Stimulated activated CD8-positive, alpha-beta memory T cell treated with anti-CD3 and anti-CD28 coated beads, Interleukin-12 subunit alpha, Interleukin-12 subunit beta, amount 100 ng/mL, for 4 hours (primary cell): ENCODE measurements around the gene TMC7.
"Not testable (repeated sequence)": the region's sequence is repeated elsewhere in the genome, so short reads cannot be mapped to it uniquely, and the experiment has no call there.

Source experiments
- DNase-seq: peaks from one replicate; pipeline ENCODE4 v3.0.0-alpha.2; 2020; ENCODE audit warnings: low read depth

Gene TMC7

DNA sequence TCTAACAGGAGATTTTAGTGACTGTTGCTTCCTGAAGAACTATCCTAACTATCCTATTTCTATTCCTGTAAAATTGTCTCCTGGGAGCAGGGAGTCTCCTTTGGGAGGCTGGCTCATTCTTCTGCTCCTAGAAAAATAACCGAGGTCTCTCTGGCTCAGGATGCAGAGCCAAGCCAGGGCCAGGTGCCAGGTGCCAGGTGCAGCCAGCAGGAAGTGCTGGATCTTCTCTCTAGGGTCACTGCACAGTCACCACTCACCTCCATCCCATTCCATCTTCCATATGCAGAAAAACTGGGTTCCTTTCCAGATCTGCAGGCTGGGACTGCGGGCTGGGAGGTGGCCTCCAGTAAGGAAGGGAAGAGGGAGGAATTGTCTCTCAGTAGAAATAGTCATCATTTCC, 3.8 kb upstream of the TMC7 start:
- no peak for DNase-seq

DNA sequence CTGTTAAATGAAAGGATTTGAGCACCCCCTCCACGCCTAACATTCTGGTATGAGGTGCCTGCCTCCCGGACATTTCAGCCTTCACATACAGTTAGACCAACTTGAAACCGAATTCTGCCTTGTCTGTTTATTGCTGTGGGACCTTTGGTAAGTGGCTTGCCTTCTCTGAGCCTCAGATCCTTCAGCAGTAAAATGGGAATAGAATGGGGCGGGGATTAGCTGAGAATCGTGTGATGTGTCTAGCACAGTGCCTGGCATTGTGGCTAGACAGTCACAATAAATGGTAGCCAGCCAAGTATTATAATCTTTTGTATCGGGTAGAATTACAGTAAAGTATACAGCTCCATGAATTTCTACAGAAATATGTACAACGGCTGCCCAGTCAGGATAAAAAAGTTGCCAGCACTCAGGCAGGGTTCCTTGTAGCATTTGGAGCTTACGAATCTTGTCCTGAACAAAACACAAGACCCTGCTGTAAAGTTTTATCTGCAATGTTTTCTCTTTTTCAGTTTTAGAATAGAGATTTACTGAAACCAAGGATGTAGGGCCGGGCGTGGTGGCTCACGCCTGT, 786 bp downstream of the TMC7 start:
- no peak for DNase-seq

DNA sequence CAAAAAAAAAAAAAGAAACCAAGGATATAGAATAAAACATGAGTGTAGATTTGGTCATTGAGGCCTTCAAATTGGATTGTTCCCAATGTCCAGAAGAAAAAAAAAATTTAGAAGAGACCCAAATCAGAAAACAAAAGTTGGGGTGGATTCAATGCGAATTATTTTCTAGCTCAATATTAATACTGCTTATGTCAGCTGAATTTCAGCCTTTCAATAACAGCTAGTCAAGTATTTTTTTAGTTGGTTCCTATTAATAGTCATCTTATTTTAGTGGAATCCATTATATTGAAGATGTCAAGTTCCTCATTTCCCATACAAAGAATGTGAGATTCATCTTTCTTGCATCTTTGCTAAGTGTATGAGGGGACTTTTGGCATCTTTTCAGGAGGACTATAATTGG, 1.5 kb downstream of the TMC7 start:
- DNase-seq, result not testable (repeated sequence)

DNA sequence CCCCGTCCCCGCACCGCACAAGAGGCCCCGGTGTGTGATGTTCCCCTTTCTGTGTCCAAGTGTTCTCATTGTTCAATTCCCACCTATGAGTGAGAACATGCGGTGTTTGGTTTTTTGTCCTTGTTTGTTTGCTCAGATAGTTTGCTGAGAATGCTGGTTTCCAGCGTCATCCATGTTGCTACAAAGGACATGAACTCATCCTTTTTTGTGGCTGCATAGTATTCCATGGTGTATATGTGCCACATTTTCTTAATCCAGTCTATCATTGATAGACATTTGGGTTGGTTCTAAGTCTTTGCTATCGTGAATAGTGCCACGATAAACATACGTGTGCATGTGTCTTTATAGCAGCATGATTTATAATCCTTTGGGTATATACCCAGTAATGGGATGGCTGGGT, 8.0 kb downstream of the TMC7 start:
- DNase-seq, result not testable (repeated sequence)

DNA sequence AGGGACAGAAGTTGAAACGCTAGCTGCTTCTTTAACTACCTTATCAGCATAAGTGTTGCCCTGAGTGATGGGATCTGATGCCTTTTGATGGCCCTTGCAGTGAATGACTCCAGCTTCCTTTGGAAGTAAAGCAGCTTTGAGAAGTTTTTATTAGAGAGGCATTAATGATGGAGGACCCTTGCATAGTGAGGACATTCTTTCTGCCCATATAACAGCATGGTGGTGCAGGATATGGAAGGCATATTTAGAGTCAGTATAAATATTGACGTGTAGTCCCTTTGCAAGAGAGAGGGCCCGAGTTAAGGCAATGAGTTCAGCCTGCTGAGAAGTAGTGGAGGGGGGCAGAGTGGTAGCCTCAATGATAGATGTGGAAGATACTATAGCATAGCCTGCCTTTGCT, 9.8 kb downstream of the TMC7 start:
- not testable (repeated sequence) for DNase-seq

DNA sequence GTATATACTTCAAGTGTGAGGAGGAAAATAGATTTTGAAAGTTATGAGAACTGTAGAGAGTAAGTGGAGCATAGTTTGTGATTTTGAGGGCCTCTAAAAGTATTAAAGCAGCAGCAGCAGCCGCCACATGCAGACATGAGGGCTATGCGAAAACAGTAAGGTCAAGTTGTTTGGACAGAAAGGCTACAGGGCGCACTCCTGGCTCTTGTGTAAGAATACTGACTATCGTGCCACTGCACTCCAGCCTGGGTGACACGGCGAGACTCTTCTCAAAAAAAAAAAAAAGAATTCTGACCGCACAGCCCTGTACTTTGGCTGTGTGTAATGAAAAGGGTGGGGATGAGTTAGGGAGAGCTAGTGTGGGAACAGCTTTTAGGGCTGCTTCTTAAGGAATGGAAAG, 10.4 kb downstream of the TMC7 start:
- not testable (repeated sequence) for DNase-seq

DNA sequence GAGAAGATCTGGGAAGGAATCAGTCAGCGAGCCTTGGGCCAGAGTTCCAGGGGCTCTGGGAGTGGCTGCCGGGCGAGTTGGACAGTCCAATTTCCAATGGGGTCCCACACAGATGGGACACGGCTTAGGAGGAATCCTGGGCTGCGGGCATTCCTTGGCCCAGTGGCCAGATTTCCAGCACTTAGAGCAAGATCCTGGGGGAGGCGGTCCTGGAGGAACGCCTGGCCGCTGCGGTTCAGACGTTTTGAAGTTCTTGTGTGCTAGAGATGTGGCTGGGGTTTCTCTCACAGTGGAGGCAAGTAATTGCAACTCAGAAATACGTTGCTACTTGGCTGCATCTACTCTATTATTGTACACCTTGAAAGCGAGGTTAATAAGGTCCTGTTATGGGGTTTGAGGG, 11.7 kb downstream of the TMC7 start:
- not testable (repeated sequence) for DNase-seq

DNA sequence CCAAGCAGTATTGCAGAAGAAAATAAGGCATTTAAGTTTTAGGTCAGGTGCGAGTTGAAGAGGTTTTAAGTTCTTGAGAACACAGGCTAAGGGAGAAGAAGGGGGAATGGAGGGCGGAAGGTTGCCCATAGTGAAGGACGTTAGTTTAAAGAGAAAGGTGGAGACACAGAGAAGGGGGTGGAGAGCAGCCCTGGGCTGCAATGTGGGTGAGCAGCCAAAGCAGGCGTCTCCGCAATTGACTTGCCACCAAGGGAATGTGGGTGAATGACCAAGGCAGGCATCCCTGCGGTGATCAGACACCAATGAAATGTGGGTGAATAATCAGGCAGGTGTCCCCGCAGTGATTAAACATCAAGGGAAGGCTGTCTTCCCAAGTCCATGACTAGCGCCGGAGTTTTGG, 12.8 kb downstream of the TMC7 start:
- DNase-seq, result not testable (repeated sequence)

DNA sequence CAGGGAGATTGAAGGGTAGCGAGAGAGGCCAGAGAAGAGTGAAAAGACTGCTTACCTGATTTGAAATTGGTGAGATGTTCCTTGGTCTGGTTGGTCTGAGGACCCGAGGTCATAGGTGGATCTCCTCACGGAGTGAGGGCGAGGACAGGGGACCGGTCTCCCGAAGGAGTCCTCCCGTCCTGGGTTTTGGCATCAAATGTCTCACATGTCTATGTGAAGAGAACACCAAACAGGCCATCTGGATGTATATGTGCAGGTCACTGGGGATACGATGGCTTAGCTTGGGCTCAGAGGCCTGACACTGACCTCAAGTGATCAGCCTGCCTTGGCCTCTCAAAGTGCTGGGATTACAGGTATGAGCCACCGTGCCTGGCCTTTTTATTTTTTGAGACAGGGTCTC, 13.3 kb downstream of the TMC7 start:
- DNase-seq, result not testable (repeated sequence)

DNA sequence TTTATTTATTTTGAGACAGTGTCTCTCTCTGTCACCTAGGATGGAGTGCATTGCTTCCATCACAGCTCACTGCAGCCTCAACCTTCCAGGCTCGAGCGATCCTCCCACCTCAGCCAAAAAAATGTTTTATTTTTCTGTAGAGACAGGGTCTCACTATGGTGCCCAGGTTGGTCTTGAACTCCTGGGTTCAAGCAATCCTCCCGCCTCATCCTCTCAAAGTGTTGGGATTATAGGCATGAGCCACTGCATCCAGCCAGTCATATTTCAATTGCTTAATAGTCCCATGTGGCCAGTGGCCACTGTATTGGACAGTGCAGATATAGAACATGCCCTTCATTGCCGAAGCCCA, 15.3 kb downstream of the TMC7 start:
- DNase-seq, result no peak

DNA sequence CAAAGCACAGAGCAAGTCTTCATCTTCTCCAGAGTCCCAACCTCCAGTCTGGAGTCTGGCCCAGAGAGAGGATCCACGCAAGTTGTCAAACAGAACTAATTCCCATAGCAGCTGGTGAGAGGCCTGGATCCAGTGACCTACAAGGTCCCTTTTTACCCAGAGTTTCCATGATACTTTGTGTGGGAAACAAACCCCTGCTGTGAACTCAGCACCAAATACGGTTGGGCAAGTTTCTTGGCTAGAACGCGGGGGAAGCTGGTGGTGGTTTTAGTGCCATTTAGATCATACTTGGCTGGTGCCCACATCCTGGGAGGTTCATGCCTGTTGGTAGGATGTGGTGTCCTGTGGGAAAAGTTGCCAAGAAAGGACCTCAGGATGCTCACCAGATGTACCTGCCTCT, 18.1 kb downstream of the TMC7 start:
- DNase-seq, result no peak

DNA sequence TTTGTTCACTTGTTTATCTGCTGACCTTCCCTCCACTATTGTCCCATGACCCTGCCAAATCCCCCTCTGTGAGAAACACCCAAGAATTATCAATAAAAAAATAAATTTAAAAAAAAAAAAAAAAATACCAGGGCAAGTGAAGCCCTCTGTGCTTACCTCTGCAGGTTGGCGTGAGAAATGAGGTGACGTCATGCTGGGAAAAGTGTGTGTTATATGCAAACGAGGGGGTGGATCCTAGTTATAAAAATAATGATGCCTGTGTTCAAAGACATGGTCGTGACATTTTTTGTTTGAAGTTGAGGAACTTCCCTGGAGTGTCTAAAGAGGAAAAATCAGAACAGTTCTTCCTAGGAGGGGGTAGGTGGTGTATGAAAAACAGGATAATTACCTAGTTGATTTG, 20.2 kb downstream of the TMC7 start:
- DNase-seq, result no peak

DNA sequence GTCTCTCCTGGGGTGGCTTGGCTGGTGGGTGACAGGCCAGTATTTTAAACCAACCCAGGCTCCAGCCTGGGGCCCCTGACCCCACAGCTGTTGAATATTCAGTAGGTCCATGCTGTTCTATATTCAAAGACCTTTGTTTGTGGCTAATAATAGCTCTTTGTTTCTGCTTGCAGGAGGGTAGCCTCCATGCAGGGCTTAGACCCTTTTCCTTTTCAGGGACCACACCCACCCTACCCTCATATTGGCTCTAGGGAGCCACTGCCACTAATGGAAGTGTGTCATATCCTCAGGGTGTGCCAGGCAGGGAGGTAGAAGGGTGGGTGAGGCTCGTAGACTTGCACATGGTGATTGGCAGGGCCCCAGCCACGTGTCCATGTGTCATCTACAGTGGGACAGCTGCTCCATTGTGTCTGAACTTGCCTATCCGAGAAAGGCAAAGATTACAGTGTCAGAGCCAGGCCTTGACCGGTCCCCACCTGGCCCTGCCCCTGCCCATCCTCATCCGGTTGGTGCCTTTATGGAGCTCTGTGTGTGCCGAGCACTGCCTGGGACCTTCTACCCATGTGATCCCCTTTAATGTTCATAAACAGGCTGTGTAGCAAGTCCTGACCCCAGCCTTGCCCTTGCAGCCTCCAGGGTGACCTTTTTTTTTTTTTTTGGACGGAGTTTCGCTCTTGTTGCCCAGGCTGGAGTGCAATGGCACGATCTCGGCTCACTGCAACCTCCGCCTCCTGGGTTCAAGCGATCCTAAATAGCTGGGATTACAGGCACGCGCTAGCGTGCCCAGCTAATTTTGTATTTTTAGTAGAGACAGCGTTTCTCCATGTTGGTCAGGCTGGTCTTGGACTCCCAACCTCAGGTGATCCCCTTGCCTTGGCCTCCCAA, 22.1 kb downstream of the TMC7 start:
- DNase-seq, result no peak

DNA sequence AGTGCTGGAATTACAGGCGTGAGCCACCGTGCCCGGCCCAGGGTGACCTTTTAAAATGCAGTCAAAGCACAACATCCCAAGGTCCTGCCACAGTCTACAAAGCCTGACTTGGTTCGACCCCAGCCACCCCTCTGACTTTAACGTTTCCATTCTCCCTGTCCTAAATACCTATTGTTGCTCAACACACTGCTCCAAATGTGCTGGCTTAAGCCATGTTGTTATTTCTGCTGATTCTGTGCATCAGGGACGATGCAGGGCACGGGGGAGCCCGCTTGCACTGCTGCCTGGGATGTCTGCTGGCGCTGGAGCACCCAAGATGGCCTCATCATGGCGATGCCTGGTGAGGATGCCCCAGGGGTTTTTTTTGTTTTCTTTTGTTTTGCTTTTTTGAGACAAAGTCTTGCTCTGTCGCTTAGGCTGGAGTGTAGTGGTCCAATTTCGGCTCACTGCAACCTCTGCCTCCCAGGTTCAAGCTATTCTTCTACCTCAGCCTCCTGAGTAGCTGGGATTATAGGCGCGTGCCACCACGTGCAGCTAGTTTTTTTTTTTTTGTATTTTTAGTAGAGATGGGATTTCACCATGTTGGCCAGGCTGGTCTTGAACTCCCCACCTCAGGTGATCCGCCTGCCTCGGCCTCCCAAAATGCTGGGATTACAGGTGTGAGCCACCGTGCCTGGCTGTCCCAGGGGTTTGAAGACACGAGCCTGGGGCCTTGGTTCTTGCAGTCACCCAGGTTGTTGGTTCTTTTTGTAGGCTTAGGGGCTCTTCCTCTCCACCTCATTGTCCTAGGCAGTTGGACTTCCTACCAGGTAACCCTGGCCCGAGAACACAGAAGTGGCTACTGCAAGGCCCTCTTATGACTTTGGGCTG, 22.9 kb downstream of the TMC7 start:
- no peak for DNase-seq

DNA sequence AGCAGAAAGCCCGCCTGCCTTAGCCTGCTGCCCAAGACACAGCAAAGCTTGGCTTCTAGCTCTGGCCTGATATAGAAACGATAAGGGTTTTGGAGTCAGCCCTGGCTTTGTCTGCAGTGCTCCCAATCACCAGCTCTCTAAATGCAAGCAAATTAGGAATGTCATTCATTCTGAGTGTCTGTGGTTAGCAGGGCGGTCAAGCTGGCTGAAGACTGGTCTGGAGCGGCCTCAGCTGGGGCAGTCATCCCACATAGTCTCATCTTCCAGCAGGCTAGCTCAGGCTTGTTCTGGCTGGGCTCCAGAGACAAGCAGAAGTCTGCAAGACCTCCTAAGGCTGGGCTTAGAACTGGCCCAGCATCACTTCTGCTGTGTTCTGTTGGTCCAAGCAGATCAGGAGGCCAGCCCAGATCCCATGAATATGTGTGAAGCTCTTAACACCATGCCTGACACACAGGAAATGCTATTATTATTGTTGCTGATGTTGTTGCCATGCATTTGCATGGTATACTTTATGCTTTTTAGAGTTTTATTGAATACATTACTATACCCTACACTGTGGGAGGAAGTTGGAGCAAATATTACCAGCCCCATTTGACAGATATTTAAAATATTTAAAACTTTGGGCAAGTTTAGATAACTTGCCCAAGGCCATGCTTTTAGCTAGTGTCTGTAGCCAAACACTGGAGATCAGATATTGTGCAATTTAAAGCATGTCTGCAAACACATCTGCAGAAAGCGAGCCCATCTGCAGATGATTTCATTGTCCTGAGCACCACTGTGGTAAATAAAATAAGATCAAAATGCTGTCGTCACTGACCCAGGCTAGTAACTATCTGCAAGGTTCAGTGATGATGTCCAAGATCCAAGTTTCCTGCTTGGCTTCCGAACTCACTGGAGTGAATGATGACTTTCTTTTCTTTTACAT, 24.8 kb downstream of the TMC7 start:
- no peak for DNase-seq

DNA sequence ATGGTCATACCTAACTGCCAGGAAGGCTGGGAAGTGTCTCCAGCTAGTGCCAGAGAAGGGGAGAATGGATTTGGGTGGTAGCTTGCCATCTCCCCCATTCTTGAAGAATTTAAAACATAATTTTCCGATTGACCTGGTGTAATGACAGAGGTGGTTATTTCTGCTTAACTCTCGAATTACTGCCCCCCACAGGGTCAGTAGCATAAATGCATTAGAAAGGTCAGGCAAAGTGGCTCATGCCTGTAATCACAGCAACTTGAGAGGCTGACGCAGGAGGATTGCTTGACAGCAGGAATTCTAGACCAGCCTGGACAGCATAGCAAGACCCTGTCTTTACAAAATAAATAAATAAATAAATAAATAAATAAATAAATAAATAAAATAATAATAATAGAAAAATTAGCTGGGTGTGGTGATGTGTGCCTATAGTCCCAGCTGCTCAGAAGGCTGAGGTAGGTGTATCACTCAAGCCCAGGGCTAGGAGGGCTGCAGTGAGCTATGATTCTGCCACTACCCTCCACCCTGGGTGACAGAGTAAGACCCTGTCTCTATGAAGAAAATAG, 27.5 kb downstream of the TMC7 start:
- no peak for DNase-seq

DNA sequence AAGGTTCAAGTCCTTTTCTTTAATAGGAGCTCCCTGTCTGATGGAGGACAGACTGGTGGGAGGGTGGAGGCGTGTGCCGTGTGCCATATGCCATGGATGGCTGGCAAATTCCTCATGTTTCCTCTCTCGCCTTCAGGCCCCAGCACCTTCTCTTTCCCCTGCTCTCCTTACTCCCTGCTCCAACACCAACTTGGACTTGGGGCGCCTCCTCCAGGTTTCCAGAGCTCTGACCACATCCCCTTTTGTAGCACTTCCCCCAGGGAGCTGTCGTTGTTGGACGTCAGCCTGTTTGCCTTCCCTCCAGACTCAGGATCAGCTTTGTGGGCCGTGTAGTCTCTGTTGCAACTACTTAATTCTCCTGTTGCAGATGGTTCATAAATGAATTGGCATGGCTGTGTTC, 30.7 kb downstream of the TMC7 start:
- no peak for DNase-seq

DNA sequence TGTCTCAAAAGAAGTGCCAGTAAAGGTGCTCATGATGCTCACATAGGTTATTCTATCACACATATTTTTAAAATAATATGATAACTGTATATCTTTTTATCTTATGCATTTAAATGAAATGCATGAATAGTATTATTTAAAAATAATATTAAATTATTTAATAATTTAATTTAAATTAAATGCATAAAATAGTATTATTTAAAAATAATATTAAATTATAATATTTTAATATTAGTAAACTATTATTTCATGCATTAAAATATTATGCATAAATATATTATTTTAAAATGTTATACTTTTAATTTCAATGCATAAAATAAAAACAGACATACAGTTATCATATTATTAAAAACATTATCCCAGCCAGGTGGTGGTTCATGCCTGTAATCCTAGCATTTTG, 33.4 kb downstream of the TMC7 start:
- no peak for DNase-seq

DNA sequence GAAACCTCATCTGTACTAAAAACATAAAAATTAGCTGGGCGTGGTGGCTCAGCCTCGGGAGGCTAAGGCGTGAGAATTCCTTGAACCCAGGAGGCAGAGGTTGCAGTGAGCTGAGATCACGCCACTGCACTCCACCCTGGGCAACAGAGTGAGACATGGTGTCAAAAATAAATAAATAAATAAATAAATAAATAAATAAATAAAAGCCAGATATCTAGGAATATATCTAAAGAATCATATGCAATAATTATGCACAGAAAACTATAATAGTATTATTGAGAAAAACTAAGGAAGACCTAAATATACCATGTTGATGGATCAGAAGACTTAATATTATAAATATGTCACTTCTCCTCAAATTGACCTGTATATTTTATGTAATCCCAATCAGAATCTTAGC, 37.0 kb downstream of the TMC7 start:
- no peak for DNase-seq

DNA sequence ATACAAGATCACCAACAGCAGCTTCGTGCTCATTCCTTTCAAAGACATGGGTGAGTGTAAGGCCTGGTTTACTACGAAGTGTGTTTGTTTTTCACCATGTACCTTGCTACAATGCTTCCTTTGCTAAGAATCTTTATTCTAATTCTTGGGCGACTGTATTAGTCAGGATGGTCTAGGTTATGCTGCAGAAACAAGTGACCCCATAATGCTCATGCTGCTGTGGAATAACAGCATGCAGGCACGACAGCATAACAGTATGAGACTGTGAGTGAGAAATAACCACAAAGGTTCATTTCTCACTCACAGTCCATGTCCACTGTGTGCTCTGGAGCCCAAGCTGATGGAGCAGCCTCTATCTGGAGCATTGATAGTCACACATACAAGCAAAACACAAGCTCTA, 38.0 kb downstream of the TMC7 start:
- DNase-seq, result no peak

DNA sequence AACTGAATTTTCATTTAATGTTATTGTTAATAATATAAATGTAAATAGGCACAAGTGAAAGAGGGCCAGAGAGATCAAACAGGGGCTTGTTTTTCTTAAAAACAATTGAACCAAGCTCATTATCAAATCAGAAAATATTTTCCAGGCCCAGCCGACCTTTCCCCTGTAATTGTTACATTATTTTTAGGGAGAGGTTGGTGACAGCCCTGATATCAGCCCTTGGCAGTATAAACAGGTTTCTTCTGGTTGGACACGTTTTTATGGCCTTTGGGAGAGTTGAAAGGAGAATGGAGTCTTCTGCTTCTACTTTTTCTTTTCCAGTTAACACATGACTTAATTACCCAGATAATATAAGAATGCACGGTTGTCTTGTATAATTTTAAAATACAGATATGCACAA, 43.7 kb downstream of the TMC7 start:
- no peak for DNase-seq

DNA sequence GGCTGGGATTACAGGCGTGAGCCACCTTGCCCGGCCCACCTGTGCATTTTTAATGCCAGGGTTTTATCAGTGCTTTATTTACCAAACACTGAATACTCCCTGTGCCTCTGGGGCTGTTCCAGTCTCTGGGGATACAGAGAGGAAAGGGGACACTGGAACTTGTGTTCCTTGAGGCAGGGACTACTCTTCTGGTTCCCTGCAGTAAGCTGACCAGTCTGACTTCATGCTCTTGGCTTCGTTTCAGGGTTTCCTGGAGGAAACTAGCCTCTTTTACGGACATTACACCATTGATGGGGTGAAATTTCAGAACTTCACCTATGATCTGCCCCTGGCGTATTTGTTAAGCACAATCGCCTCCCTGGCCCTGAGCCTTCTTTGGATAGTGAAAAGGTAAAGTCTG, 46.2 kb downstream of the TMC7 start:
- no peak for DNase-seq
